H9 (cell line): ENCODE measurements around the gene COMP. TPM values are rescaled to one million over a fixed set of nuclear protein-coding genes. Genes with fewer than 3 reads are reported as not detected.
A peak's percentile ranks its signal among the peaks of the same experiment; 100 is the strongest.

Experiments used
- DNase-seq: peaks from one replicate; pipeline ENCODE4 v3.0.0-alpha.2; 2017
- H2AFZ ChIP-seq: one replicate; pipeline ENCODE4 v1.6.1; 2013; ENCODE audit warnings: mild to moderate bottlenecking, low read length, control low read depth, moderate library complexity
- H2AK5ac ChIP-seq: 2 replicates; pipeline ENCODE4 v1.6.1; 2013; ENCODE audit warnings: low read length, control low read depth, mixed read lengths; ENCODE audit not compliant: insufficient read length
- H2BK120ac ChIP-seq: one replicate; pipeline ENCODE4 v1.6.1; 2013; ENCODE audit warnings: low read depth, mild to moderate bottlenecking, low read length, control low read depth, inconsistent platforms; ENCODE audit not compliant: poor library complexity, severe bottlenecking
- H2BK12ac ChIP-seq: 2 replicates; pipeline ENCODE4 v1.6.1; 2013; ENCODE audit warnings: low read length, control low read depth, mixed read lengths, low read depth; ENCODE audit not compliant: insufficient read length
- H2BK15ac ChIP-seq: 2 replicates; pipeline ENCODE4 v1.6.1; 2013; ENCODE audit warnings: low read depth, low read length, control low read depth
- H2BK20ac ChIP-seq: one replicate; pipeline ENCODE4 v1.6.1; 2013; ENCODE audit warnings: low read depth, mild to moderate bottlenecking, low read length, control low read depth, inconsistent platforms; ENCODE audit not compliant: poor library complexity, severe bottlenecking
- H2BK5ac ChIP-seq: 2 replicates; pipeline ENCODE4 v1.6.1; 2013; ENCODE audit warnings: low read length, control low read depth, mixed read lengths; ENCODE audit not compliant: insufficient read length
- H3K14ac ChIP-seq: 2 replicates; pipeline ENCODE4 v1.6.1; 2013; ENCODE audit warnings: low read length, control low read depth; ENCODE audit not compliant: insufficient read depth
- H3K18ac ChIP-seq: 2 replicates; pipeline ENCODE4 v1.6.1; 2013; ENCODE audit warnings: low read depth, mild to moderate bottlenecking, mixed read lengths, low read length, control low read depth; ENCODE audit not compliant: insufficient read length
- H3K23ac ChIP-seq: 2 replicates; pipeline ENCODE4 v1.6.1; 2013; ENCODE audit warnings: low read length, control low read depth, mixed read lengths, low read depth; ENCODE audit not compliant: insufficient read length
- H3K23me2 ChIP-seq: 2 replicates; pipeline ENCODE4 v1.6.1; 2013; ENCODE audit warnings: low read depth, mild to moderate bottlenecking, mixed read lengths, low read length, control low read depth; ENCODE audit not compliant: insufficient read length, poor library complexity, severe bottlenecking
- H3K27ac ChIP-seq: 2 replicates; pipeline ENCODE4 v1.5.1; 2013; ENCODE audit warnings: low read length, control low read depth, mixed read lengths, low read depth; ENCODE audit not compliant: insufficient read length
- H3K27me3 ChIP-seq: 2 replicates; pipeline ENCODE4 v1.6.1; 2013; ENCODE audit warnings: low read length, control low read depth, inconsistent platforms; ENCODE audit not compliant: insufficient read depth
- H3K4ac ChIP-seq: 2 replicates; pipeline ENCODE4 v1.6.1; 2013; ENCODE audit warnings: low read depth, mild to moderate bottlenecking, control low read depth, inconsistent platforms, low read length, moderate library complexity
- H3K4me1 ChIP-seq: 2 replicates; pipeline ENCODE4 v1.6.1; 2013; ENCODE audit warnings: low read length, control low read depth, inconsistent platforms; ENCODE audit not compliant: insufficient read depth
- H3K4me2 ChIP-seq: 2 replicates; pipeline ENCODE4 v1.6.1; 2013; ENCODE audit warnings: low read length, control low read depth, mixed read lengths; ENCODE audit not compliant: insufficient read length, insufficient read depth
- H3K56ac ChIP-seq: 2 replicates; pipeline ENCODE4 v1.6.1; 2013; ENCODE audit warnings: low read depth, mild to moderate bottlenecking, mixed read lengths, low read length, control low read depth; ENCODE audit not compliant: insufficient read length
- H3K79me1 ChIP-seq: 2 replicates; pipeline ENCODE4 v1.6.1; 2013; ENCODE audit warnings: low read depth, mild to moderate bottlenecking, moderate library complexity, low read length, control low read depth, inconsistent platforms; ENCODE audit not compliant: insufficient read depth, poor library complexity, severe bottlenecking
- H3K79me2 ChIP-seq: 2 replicates; pipeline ENCODE4 v1.6.1; 2013; ENCODE audit warnings: low read length, control low read depth, inconsistent platforms; ENCODE audit not compliant: insufficient read depth
- H3K9ac ChIP-seq: 2 replicates; pipeline ENCODE4 v1.6.1; 2013; ENCODE audit warnings: low read length, control low read depth, mixed read lengths; ENCODE audit not compliant: insufficient read length; ENCODE audit errors: extremely low read depth
- H3K9me3 ChIP-seq: one replicate; pipeline ENCODE4 v1.6.1; 2013; ENCODE audit warnings: low read depth, low read length, inconsistent platforms; ENCODE audit not compliant: control insufficient read depth
- H3T11ph ChIP-seq: one replicate; pipeline ENCODE4 v1.6.1; 2013; ENCODE audit warnings: mild to moderate bottlenecking, low read length, control low read depth, inconsistent platforms
- H4K20me1 ChIP-seq: one replicate; pipeline ENCODE4 v1.6.1; 2013; ENCODE audit not compliant: control insufficient read depth, insufficient read length, insufficient read depth
- H4K5ac ChIP-seq: 2 replicates; pipeline ENCODE4 v1.6.1; 2013; ENCODE audit warnings: low read depth, mild to moderate bottlenecking, mixed read lengths, low read length, control low read depth; ENCODE audit not compliant: insufficient read length
- H4K8ac ChIP-seq: replicated peaks from 2 replicates; pipeline ENCODE4 v1.6.1; 2013; ENCODE audit warnings: low read length, control low read depth, mixed read lengths, low read depth; ENCODE audit not compliant: insufficient read length
- H4K91ac ChIP-seq: 2 replicates; pipeline ENCODE4 v1.6.1; 2013; ENCODE audit warnings: low read depth, mild to moderate bottlenecking, moderate library complexity, mixed read lengths, low read length, control low read depth; ENCODE audit not compliant: insufficient read length
- H3K27ac Mint-ChIP-seq, 3 experiments: 2 replicates in 2 of 3; 3 replicates in 1 of 3; pipeline ENCODE4 v1.8.0; 2020 to 2021; ENCODE audit warnings: mixed read lengths in 3 of 3, mild to moderate bottlenecking in 1 of 3, moderate library complexity in 1 of 3
- H3K27me3 Mint-ChIP-seq: 2 replicates; pipeline ENCODE4 v1.8.0; 2021; ENCODE audit warnings: low read depth, mild to moderate bottlenecking, moderate library complexity, mixed read lengths
- H3K36me3 Mint-ChIP-seq, 3 experiments: 2 replicates in 2 of 3; 3 replicates in 1 of 3; pipeline ENCODE4 v1.8.0; 2020 to 2021; ENCODE audit warnings: low read depth in 3 of 3, mixed read lengths in 3 of 3; ENCODE audit not compliant: insufficient read depth in 1 of 3
- H3K4me1 Mint-ChIP-seq, 2 experiments: 2 replicates each; pipeline ENCODE4 v1.8.0; 2020; ENCODE audit warnings: mixed read lengths in 2 of 2
- H3K4me3 Mint-ChIP-seq, 2 experiments: 2 replicates in 1 of 2; 3 replicates in 1 of 2; pipeline ENCODE4 v1.8.0; 2020 to 2021; ENCODE audit warnings: mild to moderate bottlenecking in 2 of 2, mixed read lengths in 2 of 2, moderate library complexity in 1 of 2
- H3K9me3 Mint-ChIP-seq, 2 experiments: 2 replicates in 1 of 2; 3 replicates in 1 of 2; pipeline ENCODE4 v1.8.0; 2020; ENCODE audit warnings: mild to moderate bottlenecking in 2 of 2, mixed read lengths in 2 of 2, moderate library complexity in 1 of 2
- CTCF ChIP-seq: fragments of 200-600 bp; sonication (generic); conservative IDR thresholded peaks from 3 replicates; pipeline ENCODE4 v1.8.0; 2021; ENCODE audit warnings: antibody characterized with exemption, mild to moderate bottlenecking
- WGBS: extraction: QIAGEN DNeasy Blood & Tissue Kit; methylation state at CpG from one replicate; pipeline ENCODE4 v1.1.7; 2013; ENCODE audit warnings: missing lambda C conversion rate, low lambda C conversion rate, mixed read lengths; ENCODE audit not compliant: insufficient read length; ENCODE audit errors: extremely low coverage; 5-methylcytosine and 5-hydroxymethylcytosine counted together
- total RNA-seq: library from RNA; stranded (reverse); gene quantifications from 2 replicates; pipeline ENCODE4 v1.2.1, GENCODE V29; 2021

The COMP gene
- total RNA-seq, 1 experiment from 2014 or later, result 0.15 TPM

- no peak overlapping the region for H2BK20ac ChIP-seq
- no peak overlapping the region for H2AK5ac ChIP-seq
- H3K9ac ChIP-seq, result no peak overlapping the region
- H2AFZ ChIP-seq, result no peak overlapping the region
- WGBS, result no CpG with 5 or more reads among the region's 36 CpGs
- H3K23ac ChIP-seq, result no peak overlapping the region
- no peak overlapping the region for H3K18ac ChIP-seq
- peak overlapping the region in 1 of 3 experiments; percentile 77; a peak in 1 of 7 replicates for H3K27ac Mint-ChIP-seq
- H4K91ac ChIP-seq, result no peak overlapping the region
- no peak overlapping the region for H3T11ph ChIP-seq
- H3K4me2 ChIP-seq, result no peak overlapping the region
- no peaks in the 10 kb centered on the region for H3K27me3 ChIP-seq
- H2BK15ac ChIP-seq, result no peak overlapping the region
- H3K27ac ChIP-seq, result no peak overlapping the region
- no peaks in the 10 kb centered on the region for H4K20me1 ChIP-seq
- no peak overlapping the region for H2BK12ac ChIP-seq
- H3K79me1 ChIP-seq, result no peaks in the 10 kb centered on the region
- no peak overlapping the region for H2BK5ac ChIP-seq
- DNase-seq, result no peak
- H3K4me3 Mint-ChIP-seq, result no peak overlapping the region
- no peaks in the 10 kb centered on the region for H3K9me3 ChIP-seq
- H3K23me2 ChIP-seq, result no peaks in the 10 kb centered on the region
- no peaks in the 10 kb centered on the region; the same call in 1 of the 2 replicates for H3K27me3 Mint-ChIP-seq
- H3K79me2 ChIP-seq, result no peaks in the 10 kb centered on the region
- H4K8ac ChIP-seq, result no peak overlapping the region
- no peak for TF ChIP-seq CTCF
- no peak overlapping the region for H3K4ac ChIP-seq
- no peak overlapping the region for H4K5ac ChIP-seq
- no peaks in the 10 kb centered on the region for H3K9me3 Mint-ChIP-seq
- H3K14ac ChIP-seq, result no peak overlapping the region; the same call in 1 of the 2 replicates
- no peaks in the 10 kb centered on the region for H3K36me3 Mint-ChIP-seq
- H3K56ac ChIP-seq, result no peak overlapping the region
- H3K4me1 ChIP-seq, result no peaks in the 10 kb centered on the region
- H3K4me1 Mint-ChIP-seq, result peaks cover 2 to 5% of the 10 kb centered on the region in 2 experiments; a peak in 1 of 4 replicates
- H2BK120ac ChIP-seq, result no peak overlapping the region
Measured at GRCh38 chr19:18743784-18744418, 47.2 kb downstream of the COMP start.
